GM10266 (cell line): ENCODE measurements around the gene HIP1R.
A peak's percentile ranks its signal among the peaks of the same experiment; 100 is the strongest.

ENCODE experiments used
- DNase-seq: peaks from one replicate; pipeline ENCODE4 v3.0.0; 2012; ENCODE audit errors: extremely low spot score
- CTCF ChIP-seq: IDR thresholded peaks from 2 replicates; pipeline ENCODE4 v1.5.1; 2012; ENCODE audit warnings: mild to moderate bottlenecking, low read depth; ENCODE audit not compliant: control insufficient read depth, insufficient read depth; ENCODE audit errors: missing control alignments

The HIP1R gene

GRCh38 chr12:122858591-122859302 lies 23.5 kb downstream of the HIP1R start:
- DNase-seq = no peak

GRCh38 chr12:122859303-122860039 lies 24.2 kb downstream of the HIP1R start:
- TF ChIP-seq CTCF = no peak
- DNase-seq = no peak

More at GRCh38 chr12:122858591-122859302, 23.5 kb downstream of the HIP1R start:
- no peak for TF ChIP-seq CTCF

- peak; percentile 91 for DNase-seq
These were observed 25.0 kb downstream of the HIP1R start for GRCh38 chr12:122860040-122860853.

GRCh38 chr12:122860854-122861586 lies 25.8 kb downstream of the HIP1R start:
- no peak for DNase-seq
- TF ChIP-seq CTCF = no peak

More at GRCh38 chr12:122860040-122860853, 25.0 kb downstream of the HIP1R start:
- peak; percentile 95 for TF ChIP-seq CTCF

GRCh38 chr12:122861587-122861970 lies 26.3 kb downstream of the HIP1R start:
- no peak for DNase-seq
- TF ChIP-seq CTCF = no peak

- DNase-seq = no peak
- TF ChIP-seq CTCF = no peak
These were observed 26.9 kb downstream of the HIP1R start for GRCh38 chr12:122862110-122862634.
